HUES48 (cell line): Measurements from ENCODE around the gene RPRM.
"Not testable (repeated sequence)": the region's sequence is repeated elsewhere in the genome, so short reads cannot be mapped to it uniquely, and the experiment has no call there.

Experiments used
- H3K27ac ChIP-seq: one replicate; pipeline ENCODE4 v1.7.0; 2013; ENCODE audit warnings: low read depth, low read length, inconsistent platforms
- H3K27me3 ChIP-seq: 2 replicates; pipeline ENCODE4 v1.6.1; 2013; ENCODE audit warnings: mild to moderate bottlenecking, low read length; ENCODE audit not compliant: control insufficient read depth, insufficient read depth
- H3K36me3 ChIP-seq: 2 replicates; pipeline ENCODE4 v1.6.1; 2013; ENCODE audit warnings: low read length; ENCODE audit not compliant: control insufficient read depth, insufficient read depth
- H3K4me1 ChIP-seq: 2 replicates; pipeline ENCODE4 v1.6.1; 2013; ENCODE audit warnings: mild to moderate bottlenecking, low read length; ENCODE audit not compliant: control insufficient read depth, insufficient read depth
- H3K4me3 ChIP-seq: 2 replicates; pipeline ENCODE4 v1.5.1; 2013; ENCODE audit warnings: mild to moderate bottlenecking, low read depth, low read length
- H3K9ac ChIP-seq: 2 replicates; pipeline ENCODE4 v1.6.1; 2013; ENCODE audit warnings: mild to moderate bottlenecking, low read depth, low read length, moderate library complexity
- H3K9me3 ChIP-seq: 2 replicates; pipeline ENCODE4 v1.6.1; 2013; ENCODE audit warnings: low read length; ENCODE audit not compliant: control insufficient read depth, insufficient read depth

Gene RPRM

GRCh38 chr2:153461453-153461852 is 17.1 kb downstream of the RPRM start:
- H3K27ac ChIP-seq, result no peak overlapping the region
- no peak overlapping the region for H3K4me3 ChIP-seq
- H3K36me3 ChIP-seq, result no peaks in the 10 kb centered on the region
- no peaks in the 10 kb centered on the region for H3K9me3 ChIP-seq
- H3K27me3 ChIP-seq, result no peaks in the 10 kb centered on the region
- H3K4me1 ChIP-seq, result peaks cover 41% of the 10 kb centered on the region
- H3K9ac ChIP-seq, result no peak overlapping the region

GRCh38 chr2:153455861-153456260 is 22.7 kb downstream of the RPRM start:
- Histone ChIP-seq H3K4me3 (no peak overlapping the region), H3K27ac (no peak overlapping the region), H3K4me1 (peaks cover 37% of the 10 kb centered on the region), H3K27me3 (no peaks in the 10 kb centered on the region), H3K36me3 (no peaks in the 10 kb centered on the region), H3K9me3 (no peaks in the 10 kb centered on the region), H3K9ac (no peak overlapping the region)

- no peaks in the 10 kb centered on the region for H3K36me3 ChIP-seq
- H3K9ac ChIP-seq, result no peak overlapping the region
- no peak overlapping the region for H3K4me3 ChIP-seq
- no peaks in the 10 kb centered on the region for H3K9me3 ChIP-seq
- peaks cover 34% of the 10 kb centered on the region for H3K4me1 ChIP-seq
- H3K27ac ChIP-seq, result no peak overlapping the region
- H3K27me3 ChIP-seq, result no peaks in the 10 kb centered on the region
These were observed 23.2 kb downstream of the RPRM start for GRCh38 chr2:153455403-153455802.

- Histone ChIP-seq H3K4me1 (peaks cover 5% of the 10 kb centered on the region; the same call in 1 of the 2 replicates), H3K9ac (no peak overlapping the region), H3K27me3 (no peaks in the 10 kb centered on the region), H3K36me3 (no peaks in the 10 kb centered on the region), H3K4me3 (no peak overlapping the region), H3K27ac (no peak overlapping the region), H3K9me3 (no peaks in the 10 kb centered on the region)
These were observed 27.0 kb downstream of the RPRM start for GRCh38 chr2:153451611-153452010.

GRCh38 chr2:153443106-153443505 is 35.5 kb downstream of the RPRM start:
- H3K9ac ChIP-seq, result no peak overlapping the region
- H3K27me3 ChIP-seq, result no peaks in the 10 kb centered on the region
- no peaks in the 10 kb centered on the region for H3K4me1 ChIP-seq
- H3K27ac ChIP-seq, result no peak overlapping the region
- H3K9me3 ChIP-seq, result peaks cover 5% of the 10 kb centered on the region; the same call in 1 of the 2 replicates
- H3K36me3 ChIP-seq, result no peaks in the 10 kb centered on the region
- H3K4me3 ChIP-seq, result no peak overlapping the region

- H3K27me3 ChIP-seq, H3K4me3 ChIP-seq, H3K9ac ChIP-seq, H3K36me3 ChIP-seq, H3K4me1 ChIP-seq, H3K27ac ChIP-seq, H3K9me3 ChIP-seq: not testable (repeated sequence)
These were observed 35.9 kb downstream of the RPRM start for GRCh38 chr2:153442616-153443015.

- H3K27ac ChIP-seq, H3K9ac ChIP-seq, H3K36me3 ChIP-seq, H3K27me3 ChIP-seq, H3K9me3 ChIP-seq, H3K4me1 ChIP-seq, H3K4me3 ChIP-seq: not testable (repeated sequence)
These were observed 38.5 kb downstream of the RPRM start for GRCh38 chr2:153440090-153440489.

- no peaks in the 10 kb centered on the region for H3K27me3 ChIP-seq
- H3K4me1 ChIP-seq, result peaks cover 14% of the 10 kb centered on the region
- H3K9me3 ChIP-seq, result no peaks in the 10 kb centered on the region
- no peak overlapping the region for H3K4me3 ChIP-seq
- H3K27ac ChIP-seq, result no peak overlapping the region
- H3K36me3 ChIP-seq, result no peaks in the 10 kb centered on the region
- no peak overlapping the region for H3K9ac ChIP-seq
These were observed 45.2 kb downstream of the RPRM start for GRCh38 chr2:153433403-153433802.

GRCh38 chr2:153432381-153432780 is 46.2 kb downstream of the RPRM start:
- no peak overlapping the region for H3K4me3 ChIP-seq
- peaks cover 14% of the 10 kb centered on the region for H3K4me1 ChIP-seq
- H3K9ac ChIP-seq, result no peak overlapping the region
- H3K27ac ChIP-seq, result no peak overlapping the region
- no peaks in the 10 kb centered on the region for H3K36me3 ChIP-seq
- H3K27me3 ChIP-seq, result no peaks in the 10 kb centered on the region
- no peaks in the 10 kb centered on the region for H3K9me3 ChIP-seq

- Histone ChIP-seq H3K9ac (no peak overlapping the region), H3K9me3 (no peaks in the 10 kb centered on the region), H3K4me3 (no peak overlapping the region), H3K36me3 (no peaks in the 10 kb centered on the region), H3K27ac (no peak overlapping the region), H3K27me3 (no peaks in the 10 kb centered on the region), H3K4me1 (peaks cover 14% of the 10 kb centered on the region)
These were observed 47.4 kb downstream of the RPRM start for GRCh38 chr2:153431114-153431513.
